ENCODE measurements around the gene CCDC141. TPM values are rescaled to one million over a fixed set of nuclear protein-coding genes. Genes with fewer than 3 reads are reported as not detected.

The CCDC141 gene
- total RNA-seq, 1 donor, result not detected

DNA sequence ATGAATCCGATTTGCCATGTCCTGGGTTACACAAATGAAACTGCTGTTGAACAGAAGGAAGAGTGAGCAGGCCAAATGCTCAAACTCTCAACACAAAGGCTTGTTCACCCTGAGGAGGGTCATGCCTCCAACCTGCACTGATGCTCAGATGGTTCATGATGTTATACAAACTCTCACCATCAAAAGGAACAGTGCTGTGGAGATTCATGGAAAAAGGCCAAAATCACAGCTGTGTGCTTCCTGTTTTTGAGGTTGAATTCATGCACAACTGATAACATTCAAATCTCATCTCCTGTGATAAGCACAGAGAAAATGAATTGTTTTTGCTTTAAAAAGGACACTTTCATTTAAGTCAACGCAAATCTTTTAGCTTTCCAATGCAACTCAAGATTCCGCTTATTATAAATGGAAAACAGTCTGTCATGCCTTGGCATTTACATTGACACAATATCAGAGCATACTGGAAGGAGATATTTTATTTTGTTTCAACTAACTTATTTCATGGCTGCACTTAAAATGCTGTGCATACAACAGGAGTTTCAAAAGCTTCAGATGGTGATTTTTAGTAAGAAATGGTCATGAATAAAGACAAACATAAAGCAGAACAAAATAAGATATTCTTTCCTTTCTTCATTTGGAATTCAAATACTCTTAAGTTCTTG lies 220.5 kb downstream of the CCDC141 start:
- no peak overlapping the region for H3K4me3 ChIP-seq (ENCODE audit: low read depth, low read length)
- DNase-seq (ENCODE audit: low read depth), result no peak
- TF ChIP-seq, protein P1, sequence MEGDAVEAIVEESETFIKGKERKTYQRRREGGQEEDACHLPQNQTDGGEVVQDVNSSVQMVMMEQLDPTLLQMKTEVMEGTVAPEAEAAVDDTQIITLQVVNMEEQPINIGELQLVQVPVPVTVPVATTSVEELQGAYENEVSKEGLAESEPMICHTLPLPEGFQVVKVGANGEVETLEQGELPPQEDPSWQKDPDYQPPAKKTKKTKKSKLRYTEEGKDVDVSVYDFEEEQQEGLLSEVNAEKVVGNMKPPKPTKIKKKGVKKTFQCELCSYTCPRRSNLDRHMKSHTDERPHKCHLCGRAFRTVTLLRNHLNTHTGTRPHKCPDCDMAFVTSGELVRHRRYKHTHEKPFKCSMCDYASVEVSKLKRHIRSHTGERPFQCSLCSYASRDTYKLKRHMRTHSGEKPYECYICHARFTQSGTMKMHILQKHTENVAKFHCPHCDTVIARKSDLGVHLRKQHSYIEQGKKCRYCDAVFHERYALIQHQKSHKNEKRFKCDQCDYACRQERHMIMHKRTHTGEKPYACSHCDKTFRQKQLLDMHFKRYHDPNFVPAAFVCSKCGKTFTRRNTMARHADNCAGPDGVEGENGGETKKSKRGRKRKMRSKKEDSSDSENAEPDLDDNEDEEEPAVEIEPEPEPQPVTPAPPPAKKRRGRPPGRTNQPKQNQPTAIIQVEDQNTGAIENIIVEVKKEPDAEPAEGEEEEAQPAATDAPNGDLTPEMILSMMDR (IDR thresholded peaks at IDR 0.05; ENCODE audit: insufficient read depth, low read depth, low read length), result no peak

DNA sequence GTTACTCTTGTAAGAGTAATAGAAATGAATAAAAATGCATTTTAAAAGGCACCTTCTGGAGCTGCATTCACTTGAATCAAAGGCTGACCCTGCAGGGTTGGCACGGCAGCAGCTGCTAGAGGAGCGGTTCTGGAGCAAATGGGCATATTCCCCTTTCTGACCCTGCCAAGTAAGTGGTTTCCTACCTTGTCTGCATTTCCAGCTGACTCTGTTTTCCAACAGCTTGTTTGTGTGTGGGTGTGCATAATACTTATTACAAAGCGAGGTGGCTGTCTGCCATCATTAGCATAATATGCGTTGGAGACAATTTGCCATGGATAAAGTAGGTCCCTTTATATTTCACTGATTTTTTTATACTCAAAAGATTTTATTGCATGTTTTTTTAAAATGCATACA lies 221.5 kb downstream of the CCDC141 start:
- H3K4me3 ChIP-seq (ENCODE audit: low read depth, low read length), result no peak overlapping the region
- DNase-seq (ENCODE audit: low read depth), result no peak
- TF ChIP-seq, protein P1 (IDR thresholded peaks at IDR 0.05; ENCODE audit: insufficient read depth, low read depth, low read length), result no peak

DNA sequence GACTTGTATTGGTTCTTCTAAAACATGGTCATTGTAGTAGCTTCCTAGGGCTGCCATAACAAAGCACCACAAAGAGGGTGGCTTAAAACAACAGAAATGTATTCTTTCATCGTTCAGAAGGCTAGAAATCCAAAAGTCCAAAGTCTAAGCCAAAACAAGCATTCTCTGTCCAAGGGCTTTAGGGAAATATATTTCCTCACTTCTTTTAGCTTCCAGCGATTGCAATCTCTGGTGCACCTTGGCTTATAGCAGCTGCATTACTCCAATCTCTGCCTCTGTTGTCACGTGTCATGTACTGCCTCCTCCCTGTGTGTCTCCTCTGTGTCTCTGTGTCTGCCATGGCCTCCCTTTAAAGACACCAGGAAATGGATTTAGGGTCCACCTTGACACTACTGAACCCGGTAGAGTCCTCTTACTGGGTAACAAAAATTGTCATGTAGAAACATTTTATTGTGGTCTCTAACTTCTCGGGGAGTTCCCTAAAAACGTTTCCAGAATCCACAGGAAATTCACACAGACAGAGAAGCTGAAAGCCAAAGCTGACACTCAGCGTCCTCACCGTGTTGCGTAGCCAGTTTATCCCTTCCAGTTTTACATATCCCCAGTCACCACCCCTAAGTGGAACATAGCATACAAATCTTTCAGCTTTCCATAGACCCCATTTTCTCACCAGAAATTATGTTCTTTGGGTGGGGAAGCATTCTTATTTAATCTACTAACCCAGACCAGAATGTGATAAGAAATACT lies 222.0 kb downstream of the CCDC141 start:
- TF ChIP-seq, protein P1 (IDR thresholded peaks at IDR 0.05; ENCODE audit: insufficient read depth, low read depth, low read length), result no peak
- H3K4me3 ChIP-seq (ENCODE audit: low read depth, low read length), result no peak overlapping the region
- no peak for DNase-seq (ENCODE audit: low read depth)

DNA sequence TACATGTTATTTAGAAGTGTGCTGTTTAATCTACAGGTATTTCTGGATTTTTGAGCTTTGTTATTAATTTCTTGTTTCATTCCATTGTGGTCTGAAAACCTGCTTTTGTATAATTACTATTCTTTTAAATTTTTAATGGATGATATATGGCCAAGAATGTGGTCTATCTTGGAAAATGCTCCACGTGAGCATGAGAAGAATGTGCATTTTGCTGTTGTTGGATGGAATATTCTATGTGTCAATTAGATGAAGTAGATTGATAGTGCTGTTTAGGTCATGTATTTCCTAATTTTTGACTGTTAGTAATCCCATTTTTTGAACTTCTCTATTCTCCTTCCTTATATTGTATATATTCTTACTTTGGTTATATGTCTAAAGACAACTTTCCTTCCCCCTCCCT lies 222.8 kb downstream of the CCDC141 start:
- H3K4me3 ChIP-seq (ENCODE audit: low read depth, low read length), result no peak overlapping the region
- TF ChIP-seq, protein P1 (IDR thresholded peaks at IDR 0.05; ENCODE audit: insufficient read depth, low read depth, low read length), result no peak
- no peak for DNase-seq (ENCODE audit: low read depth)

DNA sequence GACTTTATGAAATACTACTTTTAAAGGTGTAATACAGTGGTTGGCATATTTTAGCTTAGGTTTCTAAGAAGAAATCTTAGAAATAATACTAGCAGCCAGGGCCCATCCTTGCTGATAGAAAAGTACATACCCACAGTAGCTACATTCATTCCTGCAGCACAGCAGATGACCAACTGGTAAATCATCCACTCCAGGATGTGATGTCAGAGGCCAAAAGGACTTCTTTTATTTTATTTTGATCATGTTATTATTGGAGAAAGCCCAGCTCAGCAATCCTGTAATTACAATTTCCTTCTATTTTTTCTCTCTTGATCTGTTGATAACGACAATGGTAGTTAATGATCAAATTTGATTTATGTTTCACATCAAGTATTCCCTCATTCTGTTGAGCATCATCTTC lies 224.8 kb downstream of the CCDC141 start:
- TF ChIP-seq, protein P1 (IDR thresholded peaks at IDR 0.05; ENCODE audit: insufficient read depth, low read depth, low read length), result no peak
- no peak for DNase-seq (ENCODE audit: low read depth)
- no peak overlapping the region for H3K4me3 ChIP-seq (ENCODE audit: low read depth, low read length)

DNA sequence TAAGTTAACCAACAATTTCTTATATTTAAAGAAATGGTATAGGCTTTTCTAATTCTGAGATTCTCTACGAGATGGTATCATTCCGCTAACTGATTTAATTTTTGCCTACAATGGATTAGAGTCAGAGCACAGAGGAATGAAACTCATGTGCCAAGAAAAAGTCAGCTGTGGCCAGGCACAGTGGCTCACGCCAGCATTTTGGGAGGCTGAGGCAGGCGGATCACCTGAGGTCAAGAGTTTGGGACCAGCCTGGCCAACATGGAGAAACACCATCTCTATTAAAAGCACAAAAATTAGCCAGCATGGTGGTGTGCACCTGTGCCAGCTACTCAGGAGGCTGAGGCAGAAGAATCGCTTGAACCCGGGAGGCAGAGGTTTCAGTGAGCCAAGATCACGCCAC lies 225.8 kb downstream of the CCDC141 start:
- H3K4me3 ChIP-seq (ENCODE audit: low read depth, low read length), result no peak overlapping the region
- DNase-seq (ENCODE audit: low read depth), result no peak
- TF ChIP-seq, protein P1 (IDR thresholded peaks at IDR 0.05; ENCODE audit: insufficient read depth, low read depth, low read length), result no peak
